ENCODE results near the gene ZFP82. TPM values are rescaled to one million over a fixed set of nuclear protein-coding genes. Genes with fewer than 3 reads are reported as not detected.
A peak's percentile ranks its signal among the peaks of the same experiment; 100 is the strongest.

The ZFP82 gene
- total and polyA plus RNA-seq, 9 donors = 7.0 to 11.6 (median 8.7) TPM

- H3K36me3 ChIP-seq (ENCODE audit: control insufficient read depth, insufficient read depth, low read length) = no peaks in the 10 kb centered on the region
- peaks cover 2% of the 10 kb centered on the region for H3K27me3 ChIP-seq (ENCODE audit: control insufficient read depth, insufficient read depth, low read length)
- peak overlapping the region; percentile 51 for H3K4me3 ChIP-seq (ENCODE audit: low read length)
- peak; percentile 76 for DNase-seq
- WGBS (ENCODE audit: insufficient coverage) = 6% methylated on average over 60 of the region's 61 CpGs
- no peaks in the 10 kb centered on the region for H3K9me3 ChIP-seq (replicated peaks; ENCODE audit: control insufficient read depth, low read depth, low read length)
- H3K27ac ChIP-seq (ENCODE audit: low read length) = no peak overlapping the region
- peaks cover 12% of the 10 kb centered on the region for H3K4me1 ChIP-seq (ENCODE audit: control insufficient read depth, insufficient read depth, low read length)
These were observed 2.7 kb upstream of the ZFP82 start for GRCh38 chr19:36420961-36421748.

GRCh38 chr19:36417752-36418286, 625 bp downstream of the ZFP82 start:
- WGBS (ENCODE audit: insufficient coverage) = 8% methylated on average over 13 of the region's 25 CpGs
- Histone ChIP-seq H3K27ac (ENCODE audit: low read length) (peak overlapping the region; percentile 95), H3K4me3 (ENCODE audit: low read length) (peak overlapping the region; percentile 93), H3K27me3 (ENCODE audit: control insufficient read depth, insufficient read depth, low read length) (no peaks in the 10 kb centered on the region), H3K4me1 (ENCODE audit: control insufficient read depth, insufficient read depth, low read length) (peaks cover 12% of the 10 kb centered on the region), H3K36me3 (ENCODE audit: control insufficient read depth, insufficient read depth, low read length) (no peaks in the 10 kb centered on the region), H3K9me3 (replicated peaks; ENCODE audit: control insufficient read depth, low read depth, low read length) (peaks cover 14% of the 10 kb centered on the region)
- DNase-seq = peak; percentile 1

- WGBS (ENCODE audit: insufficient coverage) = 33% methylated on average over 1 of the region's 5 CpGs
- H3K27ac ChIP-seq (ENCODE audit: low read length) = no peak overlapping the region
- H3K4me3 ChIP-seq (ENCODE audit: low read length) = no peak overlapping the region
- DNase-seq = no peak
- H3K27me3 ChIP-seq (ENCODE audit: control insufficient read depth, insufficient read depth, low read length) = no peaks in the 10 kb centered on the region
- H3K9me3 ChIP-seq (replicated peaks; ENCODE audit: control insufficient read depth, low read depth, low read length) = peaks cover 23% of the 10 kb centered on the region
- H3K4me1 ChIP-seq (ENCODE audit: control insufficient read depth, insufficient read depth, low read length) = no peaks in the 10 kb centered on the region
- H3K36me3 ChIP-seq (ENCODE audit: control insufficient read depth, insufficient read depth, low read length) = peaks cover 34% of the 10 kb centered on the region
These were observed 8.6 kb downstream of the ZFP82 start for GRCh38 chr19:36409841-36410240.

GRCh38 chr19:36408101-36408500, 10.3 kb downstream of the ZFP82 start:
- 67% methylated on average over 1 of the region's 3 CpGs for WGBS (ENCODE audit: insufficient coverage)
- Histone ChIP-seq H3K4me1 (ENCODE audit: control insufficient read depth, insufficient read depth, low read length) (no peaks in the 10 kb centered on the region), H3K27me3 (ENCODE audit: control insufficient read depth, insufficient read depth, low read length) (no peaks in the 10 kb centered on the region), H3K36me3 (ENCODE audit: control insufficient read depth, insufficient read depth, low read length) (peaks cover 44% of the 10 kb centered on the region), H3K27ac (ENCODE audit: low read length) (no peak overlapping the region), H3K9me3 (replicated peaks; ENCODE audit: control insufficient read depth, low read depth, low read length) (peaks cover 23% of the 10 kb centered on the region), H3K4me3 (ENCODE audit: low read length) (no peak overlapping the region)
- DNase-seq = no peak

GRCh38 chr19:36404498-36404897, 13.9 kb downstream of the ZFP82 start:
- no peaks in the 10 kb centered on the region for H3K27me3 ChIP-seq (ENCODE audit: control insufficient read depth, insufficient read depth, low read length)
- DNase-seq = no peak
- WGBS (ENCODE audit: insufficient coverage) = 97% methylated on average over 3 of the region's 3 CpGs
- peaks cover 53% of the 10 kb centered on the region for H3K36me3 ChIP-seq (ENCODE audit: control insufficient read depth, insufficient read depth, low read length)
- H3K4me3 ChIP-seq (ENCODE audit: low read length) = no peak overlapping the region
- peaks cover 14% of the 10 kb centered on the region for H3K9me3 ChIP-seq (replicated peaks; ENCODE audit: control insufficient read depth, low read depth, low read length)
- H3K4me1 ChIP-seq (ENCODE audit: control insufficient read depth, insufficient read depth, low read length) = no peaks in the 10 kb centered on the region
- H3K27ac ChIP-seq (ENCODE audit: low read length) = no peak overlapping the region

- H3K9me3 ChIP-seq (replicated peaks; ENCODE audit: control insufficient read depth, low read depth, low read length) = peaks cover 15% of the 10 kb centered on the region
- H3K36me3 ChIP-seq (ENCODE audit: control insufficient read depth, insufficient read depth, low read length) = peaks cover 38% of the 10 kb centered on the region
- 92% methylated on average over 7 of the region's 7 CpGs for WGBS (ENCODE audit: insufficient coverage)
- no peak overlapping the region for H3K27ac ChIP-seq (ENCODE audit: low read length)
- H3K4me1 ChIP-seq (ENCODE audit: control insufficient read depth, insufficient read depth, low read length) = no peaks in the 10 kb centered on the region
- no peaks in the 10 kb centered on the region for H3K27me3 ChIP-seq (ENCODE audit: control insufficient read depth, insufficient read depth, low read length)
- DNase-seq = no peak
- H3K4me3 ChIP-seq (ENCODE audit: low read length) = no peak overlapping the region
These were observed 17.0 kb downstream of the ZFP82 start for GRCh38 chr19:36401475-36401874.

- H3K4me3 ChIP-seq (ENCODE audit: low read length) = no peak overlapping the region
- no peak for DNase-seq
- H3K4me1 ChIP-seq (ENCODE audit: control insufficient read depth, insufficient read depth, low read length) = no peaks in the 10 kb centered on the region
- peaks cover 35% of the 10 kb centered on the region for H3K36me3 ChIP-seq (ENCODE audit: control insufficient read depth, insufficient read depth, low read length)
- no peaks in the 10 kb centered on the region for H3K27me3 ChIP-seq (ENCODE audit: control insufficient read depth, insufficient read depth, low read length)
- WGBS (ENCODE audit: insufficient coverage) = 80% methylated on average over 1 of the region's 3 CpGs
- no peak overlapping the region for H3K27ac ChIP-seq (ENCODE audit: low read length)
- peaks cover 28% of the 10 kb centered on the region for H3K9me3 ChIP-seq (replicated peaks; ENCODE audit: control insufficient read depth, low read depth, low read length)
These were observed 19.9 kb downstream of the ZFP82 start for GRCh38 chr19:36398571-36398970.

- Histone ChIP-seq H3K9me3 (replicated peaks; ENCODE audit: control insufficient read depth, low read depth, low read length) (peaks cover 50% of the 10 kb centered on the region), H3K36me3 (ENCODE audit: control insufficient read depth, insufficient read depth, low read length) (peaks cover 30% of the 10 kb centered on the region), H3K27me3 (ENCODE audit: control insufficient read depth, insufficient read depth, low read length) (no peaks in the 10 kb centered on the region), H3K4me3 (ENCODE audit: low read length) (no peak overlapping the region), H3K27ac (ENCODE audit: low read length) (no peak overlapping the region), H3K4me1 (ENCODE audit: control insufficient read depth, insufficient read depth, low read length) (no peaks in the 10 kb centered on the region)
- no peak for DNase-seq
- 100% methylated on average over 3 of the region's 11 CpGs for WGBS (ENCODE audit: insufficient coverage)
These were observed 25.3 kb downstream of the ZFP82 start for GRCh38 chr19:36392916-36393673.

GRCh38 chr19:36379510-36379819, 39.0 kb downstream of the ZFP82 start:
- WGBS (ENCODE audit: insufficient coverage) = 11% methylated on average over 4 of the region's 10 CpGs
- Histone ChIP-seq H3K36me3 (ENCODE audit: control insufficient read depth, insufficient read depth, low read length) (no peaks in the 10 kb centered on the region), H3K9me3 (replicated peaks; ENCODE audit: control insufficient read depth, low read depth, low read length) (peaks cover 3% of the 10 kb centered on the region), H3K4me1 (ENCODE audit: control insufficient read depth, insufficient read depth, low read length) (peaks cover 9% of the 10 kb centered on the region), H3K27me3 (ENCODE audit: control insufficient read depth, insufficient read depth, low read length) (no peaks in the 10 kb centered on the region), H3K27ac (ENCODE audit: low read length) (no peak overlapping the region), H3K4me3 (ENCODE audit: low read length) (peak overlapping the region; percentile 72)
- peak; percentile 3 for DNase-seq

Measured in muscle of leg (tissue), 11 donors.